ENCODE data around the gene GLI1.

The GLI1 gene

GRCh38 chr12:57511161-57511560, 51.6 kb downstream of the GLI1 start:
- Histone ChIP-seq H3F3A (ENCODE audit: insufficient read depth, low read length) (0 out of 2 replicates have a peak, but pooled peaks cover 3% of the 10 kb centered on the region), H3K9me2 (ENCODE audit: low read depth, low read length) (no peaks in the 10 kb centered on the region), H3K4me3 (ENCODE audit: low read depth, low read length, poor library complexity, severe bottlenecking) (no peak overlapping the region), H3K4me1 (ENCODE audit: insufficient read depth, low read length, severe bottlenecking) (no peaks in the 10 kb centered on the region), H3K27ac (ENCODE audit: low read depth, low read length, poor library complexity, severe bottlenecking) (no peak overlapping the region), H3K4me2 (ENCODE audit: low read length) (no peak overlapping the region), H3K36me3 (ENCODE audit: insufficient read depth, low read length) (peaks cover 77% of the 10 kb centered on the region), H3K79me2 (ENCODE audit: insufficient read depth, low read length) (no peaks in the 10 kb centered on the region), H4K20me1 (ENCODE audit: insufficient read depth, low read length) (no peaks in the 10 kb centered on the region), H2AFZ (ENCODE audit: low read length) (no peak overlapping the region), H3K9ac (ENCODE audit: low read length) (no peak overlapping the region), H3K27me3 (ENCODE audit: insufficient read depth, low read length) (no peaks in the 10 kb centered on the region), H3K9me3 (ENCODE audit: low read length) (no peaks in the 10 kb centered on the region)
- TF ChIP-seq, protein P1, sequence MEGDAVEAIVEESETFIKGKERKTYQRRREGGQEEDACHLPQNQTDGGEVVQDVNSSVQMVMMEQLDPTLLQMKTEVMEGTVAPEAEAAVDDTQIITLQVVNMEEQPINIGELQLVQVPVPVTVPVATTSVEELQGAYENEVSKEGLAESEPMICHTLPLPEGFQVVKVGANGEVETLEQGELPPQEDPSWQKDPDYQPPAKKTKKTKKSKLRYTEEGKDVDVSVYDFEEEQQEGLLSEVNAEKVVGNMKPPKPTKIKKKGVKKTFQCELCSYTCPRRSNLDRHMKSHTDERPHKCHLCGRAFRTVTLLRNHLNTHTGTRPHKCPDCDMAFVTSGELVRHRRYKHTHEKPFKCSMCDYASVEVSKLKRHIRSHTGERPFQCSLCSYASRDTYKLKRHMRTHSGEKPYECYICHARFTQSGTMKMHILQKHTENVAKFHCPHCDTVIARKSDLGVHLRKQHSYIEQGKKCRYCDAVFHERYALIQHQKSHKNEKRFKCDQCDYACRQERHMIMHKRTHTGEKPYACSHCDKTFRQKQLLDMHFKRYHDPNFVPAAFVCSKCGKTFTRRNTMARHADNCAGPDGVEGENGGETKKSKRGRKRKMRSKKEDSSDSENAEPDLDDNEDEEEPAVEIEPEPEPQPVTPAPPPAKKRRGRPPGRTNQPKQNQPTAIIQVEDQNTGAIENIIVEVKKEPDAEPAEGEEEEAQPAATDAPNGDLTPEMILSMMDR (IDR thresholded peaks at IDR 0.05; ENCODE audit: low read length), result no peak
- TF ChIP-seq EZH2 (IDR thresholded peaks at IDR 0.05; ENCODE audit: borderline replicate concordance, low read length), result no peak

GRCh38 chr12:57511588-57512325, 52.2 kb downstream of the GLI1 start:
- Histone ChIP-seq H3K9ac (ENCODE audit: low read length) (no peak overlapping the region), H3K27me3 (ENCODE audit: insufficient read depth, low read length) (no peaks in the 10 kb centered on the region), H3K4me1 (ENCODE audit: insufficient read depth, low read length, severe bottlenecking) (no peaks in the 10 kb centered on the region), H3F3A (ENCODE audit: insufficient read depth, low read length) (0 out of 2 replicates have a peak, but pooled peaks cover 3% of the 10 kb centered on the region), H4K20me1 (ENCODE audit: insufficient read depth, low read length) (no peaks in the 10 kb centered on the region), H3K4me2 (ENCODE audit: low read length) (no peak overlapping the region), H3K4me3 (ENCODE audit: low read depth, low read length, poor library complexity, severe bottlenecking) (no peak overlapping the region), H3K9me2 (ENCODE audit: low read depth, low read length) (no peaks in the 10 kb centered on the region), H3K79me2 (ENCODE audit: insufficient read depth, low read length) (no peaks in the 10 kb centered on the region), H3K9me3 (ENCODE audit: low read length) (no peaks in the 10 kb centered on the region), H3K36me3 (ENCODE audit: insufficient read depth, low read length) (peaks cover 77% of the 10 kb centered on the region), H3K27ac (ENCODE audit: low read depth, low read length, poor library complexity, severe bottlenecking) (no peak overlapping the region), H2AFZ (ENCODE audit: low read length) (no peak overlapping the region)
- TF ChIP-seq EZH2 (IDR thresholded peaks at IDR 0.05; ENCODE audit: borderline replicate concordance, low read length), result no peak
- TF ChIP-seq, protein P1 (IDR thresholded peaks at IDR 0.05; ENCODE audit: low read length), result no peak

DNA sequence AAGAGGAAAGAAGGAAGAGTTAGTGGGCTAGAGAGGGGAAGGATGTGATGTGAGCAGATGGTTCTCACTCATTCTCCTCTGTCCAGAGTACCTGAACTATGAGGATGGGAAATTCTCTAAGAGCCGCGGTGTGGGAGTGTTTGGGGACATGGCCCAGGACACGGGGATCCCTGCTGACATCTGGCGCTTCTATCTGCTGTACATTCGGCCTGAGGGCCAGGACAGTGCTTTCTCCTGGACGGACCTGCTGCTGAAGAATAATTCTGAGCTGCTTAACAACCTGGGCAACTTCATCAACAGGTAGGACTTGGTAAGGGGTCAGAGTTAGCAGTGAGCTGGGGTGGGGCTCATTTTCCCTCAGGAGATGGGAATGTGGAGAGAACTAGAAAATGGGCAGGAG, 53.1 kb downstream of the GLI1 start:
- TF ChIP-seq, protein P1 (IDR thresholded peaks at IDR 0.05; ENCODE audit: low read length), result no peak
- TF ChIP-seq EZH2 (IDR thresholded peaks at IDR 0.05; ENCODE audit: borderline replicate concordance, low read length), result no peak
- no peaks in the 10 kb centered on the region for H3K79me2 ChIP-seq (ENCODE audit: insufficient read depth, low read length)
- 0 out of 2 replicates have a peak, but pooled peaks cover 3% of the 10 kb centered on the region for H3F3A ChIP-seq (ENCODE audit: insufficient read depth, low read length)
- H3K36me3 ChIP-seq (ENCODE audit: insufficient read depth, low read length), result peaks cover 87% of the 10 kb centered on the region
- no peak overlapping the region for H3K27ac ChIP-seq (ENCODE audit: low read depth, low read length, poor library complexity, severe bottlenecking)
- no peak overlapping the region for H2AFZ ChIP-seq (ENCODE audit: low read length)
- no peaks in the 10 kb centered on the region for H4K20me1 ChIP-seq (ENCODE audit: insufficient read depth, low read length)
- H3K27me3 ChIP-seq (ENCODE audit: insufficient read depth, low read length), result no peaks in the 10 kb centered on the region
- no peaks in the 10 kb centered on the region for H3K9me2 ChIP-seq (ENCODE audit: low read depth, low read length)
- no peaks in the 10 kb centered on the region for H3K4me1 ChIP-seq (ENCODE audit: insufficient read depth, low read length, severe bottlenecking)
- H3K4me2 ChIP-seq (ENCODE audit: low read length), result no peak overlapping the region
- H3K4me3 ChIP-seq (ENCODE audit: low read depth, low read length, poor library complexity, severe bottlenecking), result no peak overlapping the region
- no peak overlapping the region for H3K9ac ChIP-seq (ENCODE audit: low read length)
- H3K9me3 ChIP-seq (ENCODE audit: low read length), result no peaks in the 10 kb centered on the region
